Naive thymus-derived CD8-positive, alpha-beta T cell (primary cell): Measurements from ENCODE around the gene FANCM. TPM values are rescaled to one million over a fixed set of nuclear protein-coding genes. Genes with fewer than 3 reads are reported as not detected.
"Not testable (repeated sequence)": the region's sequence is repeated elsewhere in the genome, so short reads cannot be mapped to it uniquely, and the experiment has no call there.

Experiments used
- ATAC-seq, 2 donors: fragments of 150-1000 bp; cut with Tn5 transposase in 1 of 2; sonication (Bioruptor Pico), chemical (Tn5 transposase) in 1 of 2; 1 replicate in 1 of 2; 2 replicates in 1 of 2; pipeline ENCODE4 v1.10.0; 2021; ENCODE audit warnings: mild to moderate bottlenecking in 2 of 2, moderate library complexity in 2 of 2
- POLR2A ChIA-PET: fragments of 350-600 bp; sonication (Branson Sonifier 250); formaldehyde crosslinking; loops from one replicate; lab custom pipeline; 2021; ENCODE audit warnings: antibody characterized with exemption; lab: Charles Lee
- DNase-seq, 10 donors: peaks; one replicate each; pipeline versions ENCODE4 v3.0.0 to v3.0.0-alpha.2; 2020 to 2022
- H3K27ac Mint-ChIP-seq, 10 donors: one replicate each; pipeline ENCODE4 v1.8.0; 2020 to 2022; ENCODE audit warnings: mild to moderate bottlenecking in 10 of 10, mixed read lengths in 10 of 10, moderate library complexity in 4 of 10, inconsistent platforms in 1 of 10
- H3K27me3 Mint-ChIP-seq, 5 donors: one replicate each; pipeline ENCODE4 v1.8.0; 2021 to 2022; ENCODE audit warnings: mixed read lengths in 5 of 5
- H3K36me3 Mint-ChIP-seq, 3 donors: one replicate each; pipeline ENCODE4 v1.8.0; 2020 to 2022; ENCODE audit warnings: mixed read lengths in 3 of 3, mild to moderate bottlenecking in 2 of 3, inconsistent platforms in 1 of 3
- H3K4me1 Mint-ChIP-seq, 4 donors: one replicate each; pipeline ENCODE4 v1.8.0; 2021 to 2022; ENCODE audit warnings: mixed read lengths in 4 of 4
- H3K4me3 Mint-ChIP-seq, 10 donors: one replicate each; pipeline ENCODE4 v1.8.0; 2020 to 2022; ENCODE audit warnings: mild to moderate bottlenecking in 10 of 10, mixed read lengths in 10 of 10, moderate library complexity in 6 of 10, inconsistent platforms in 1 of 10
- H3K9me3 Mint-ChIP-seq, 9 donors: one replicate each; pipeline ENCODE4 v1.8.0; 2020 to 2022; ENCODE audit warnings: mixed read lengths in 9 of 9, mild to moderate bottlenecking in 3 of 9, inconsistent platforms in 1 of 9, moderate library complexity in 1 of 9
- polyA plus RNA-seq, 3 donors: library from polyadenylated mRNA; unstranded; fragments of 300-500 nt; fragmentation: Illumina TruSeq; gene quantifications; one replicate each; pipeline ENCODE4 v1.2.3, GENCODE V29; 2021
- total RNA-seq, 8 experiments: library from RNA in 2 of 8; stranded (reverse) in 2 of 8; gene quantifications; one replicate each; pipeline ENCODE4 v1.2.3 and lab custom pipeline; 2021 to 2026

FANCM gene
- total and polyA plus RNA-seq, 5 experiments from 2014 or later, result 4.4 to 11.2 (median 6.4) TPM

DNA sequence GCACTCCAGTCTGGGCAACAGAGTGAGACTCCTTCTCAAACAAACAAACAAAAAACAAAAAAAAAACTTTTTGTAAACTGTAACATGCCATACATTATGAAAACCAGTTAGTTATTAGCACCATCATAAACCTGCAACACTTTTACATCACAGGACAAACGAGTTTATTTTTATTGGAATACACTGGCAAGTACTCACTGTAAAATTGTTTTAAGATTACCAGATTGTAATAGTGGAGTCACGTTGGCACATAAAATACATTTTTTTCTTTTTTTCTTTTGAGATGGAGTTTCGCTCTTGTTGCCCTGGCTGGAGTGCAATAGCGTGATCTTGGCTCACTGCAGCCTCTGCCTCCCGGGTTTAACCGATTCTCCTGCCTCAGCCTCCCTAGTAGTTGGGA is 17.1 kb upstream of the FANCM start:
- POLR2A ChIA-PET, result no interaction called here
- peaks cover 4 to 86% (median 18%) of the 10 kb centered on the region in 3 donors for H3K36me3 Mint-ChIP-seq
- no peak overlapping the region for H3K4me3 Mint-ChIP-seq
- ATAC-seq (no peak), DNase-seq (no peak)
- H3K9me3 Mint-ChIP-seq, result no peaks in the 10 kb centered on the region
- H3K27ac Mint-ChIP-seq, result no peak overlapping the region
- H3K27me3 Mint-ChIP-seq, result no peaks in the 10 kb centered on the region
- H3K4me1 Mint-ChIP-seq, result peaks cover under 1 to 2% (median 2%) of the 10 kb centered on the region in 4 donors

DNA sequence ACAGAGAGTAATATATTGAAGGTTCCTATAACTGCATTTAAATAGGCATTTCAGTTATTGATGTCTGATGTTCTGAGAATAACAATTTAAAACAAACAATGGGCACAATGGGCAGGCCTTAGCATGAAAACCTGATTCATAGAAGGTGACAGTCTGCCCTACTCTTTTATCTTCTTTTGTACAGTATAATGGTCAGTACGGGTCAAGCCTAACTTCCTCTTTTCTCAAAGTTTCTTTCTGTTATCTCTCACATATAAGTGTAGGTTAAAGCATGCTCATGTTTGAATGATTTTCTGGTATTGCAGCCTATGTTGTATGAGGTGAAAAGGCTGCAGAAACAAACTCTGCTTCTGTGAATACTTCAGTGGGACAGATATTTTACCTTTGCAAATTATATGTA is 15.6 kb upstream of the FANCM start:
- no peak for ATAC-seq
- Mint-ChIP-seq H3K27me3 (no peaks in the 10 kb centered on the region), H3K36me3 (peaks cover 4 to 83% (median 21%) of the 10 kb centered on the region in 3 donors), H3K9me3 (no peaks in the 10 kb centered on the region), H3K4me3 (no peak overlapping the region), H3K4me1 (no peaks in the 10 kb centered on the region), H3K27ac (no peak overlapping the region)
- no peak for DNase-seq
- POLR2A ChIA-PET, result no interaction called here

DNA sequence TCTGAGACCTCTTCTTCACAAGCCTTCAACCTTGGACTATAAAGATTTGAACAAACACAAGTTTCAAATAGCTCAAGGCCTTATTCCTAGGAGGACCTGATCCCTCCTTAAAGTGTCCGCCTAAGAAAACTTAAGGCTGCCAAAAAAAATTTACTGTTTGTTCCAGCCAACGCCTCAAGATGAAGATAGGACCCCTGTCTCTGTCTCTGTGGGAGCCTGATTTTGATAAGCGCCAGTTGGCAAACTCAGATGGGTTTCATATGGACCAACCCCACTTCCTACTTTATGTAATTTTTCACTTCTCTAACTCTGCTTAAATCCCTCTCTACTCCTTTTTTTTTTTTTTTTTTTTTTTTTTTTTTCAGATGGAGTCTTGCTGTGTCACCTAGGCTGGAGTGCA is 12.5 kb upstream of the FANCM start:
- Mint-ChIP-seq H3K4me3 (no peak overlapping the region), H3K9me3 (no peaks in the 10 kb centered on the region), H3K27ac (peak overlapping the region in 1 of 10 donors; percentile 8), H3K27me3 (no peaks in the 10 kb centered on the region), H3K36me3 (peaks cover 4 to 75% (median 20%) of the 10 kb centered on the region in 3 donors), H3K4me1 (peaks cover 0 to 8% (median 4%) of the 10 kb centered on the region in 4 donors)
- POLR2A ChIA-PET, result no interaction called here
- DNase-seq (no peak), ATAC-seq (no peak)

DNA sequence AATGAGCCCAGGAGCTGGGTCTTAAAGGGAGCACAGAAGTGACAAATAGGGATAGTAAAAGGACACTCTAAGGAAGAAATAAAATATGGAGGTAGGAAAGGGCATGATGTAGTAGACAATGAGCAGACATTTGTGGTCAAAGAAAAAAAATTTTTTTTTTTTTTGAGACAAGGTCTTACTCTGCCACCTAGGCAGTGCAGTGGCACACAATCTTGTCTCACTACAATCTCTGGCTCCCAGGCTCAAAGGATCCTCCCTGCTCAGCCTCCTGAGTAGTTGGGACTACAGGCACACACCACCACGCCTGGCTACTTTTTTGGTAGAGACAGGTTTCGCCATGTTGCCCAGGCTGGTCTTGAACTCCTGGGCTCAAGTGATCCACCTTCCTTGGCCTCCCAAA is 10.0 kb upstream of the FANCM start:
- peaks cover 4 to 59% (median 16%) of the 10 kb centered on the region in 3 donors for H3K36me3 Mint-ChIP-seq
- H3K27ac Mint-ChIP-seq, result no peak overlapping the region

DNA sequence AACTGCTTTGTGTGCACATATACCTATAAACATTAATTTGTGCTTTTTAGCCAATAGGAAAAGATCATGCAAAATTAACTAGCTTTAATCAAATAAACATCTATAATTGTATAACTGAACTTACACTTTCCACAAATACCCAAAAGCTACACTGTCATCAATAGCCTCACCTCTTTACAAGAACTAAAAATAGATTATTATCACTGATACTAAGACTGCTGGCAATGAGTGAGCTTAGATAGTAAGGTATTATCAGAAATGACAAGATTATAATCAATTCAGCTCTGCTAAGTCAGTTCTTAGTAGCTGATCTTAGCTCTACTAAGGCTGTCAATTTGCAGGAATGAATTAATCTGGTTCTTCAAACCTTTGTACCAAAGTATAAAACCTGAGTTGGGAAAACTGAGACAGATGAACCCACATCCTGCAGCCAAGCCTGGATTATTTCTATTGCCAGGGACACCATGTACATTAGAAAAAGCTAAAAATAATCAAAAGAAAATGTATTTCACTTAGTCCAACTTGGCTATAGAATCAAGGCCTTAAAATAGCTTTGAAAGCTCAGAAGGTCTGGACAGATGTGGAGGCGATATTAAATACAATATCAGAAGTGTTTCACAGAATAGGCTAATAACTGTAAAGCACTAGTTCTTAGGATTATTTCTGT is 6.6 kb upstream of the FANCM start:
- Mint-ChIP-seq H3K4me3 (no peak overlapping the region), H3K27ac (no peak overlapping the region), H3K36me3 (peaks cover 0 to 32% (median 7%) of the 10 kb centered on the region in 3 donors), H3K27me3 (no peaks in the 10 kb centered on the region), H3K4me1 (peaks cover 8 to 34% (median 27%) of the 10 kb centered on the region in 4 donors), H3K9me3 (no peaks in the 10 kb centered on the region)
- ATAC-seq, result no peak
- DNase-seq, result no peak
- POLR2A ChIA-PET, result no interaction called here

More for the DNA sequence above, 10.0 kb upstream of the FANCM start:
- Mint-ChIP-seq H3K4me1 (peaks cover 3 to 11% (median 9%) of the 10 kb centered on the region in 4 donors), H3K27me3 (no peaks in the 10 kb centered on the region), H3K9me3 (no peaks in the 10 kb centered on the region), H3K4me3 (no peak overlapping the region)
- POLR2A ChIA-PET, result interaction anchor here (1.4 kb wide), 1 partner anchor 9 kb away, joined by 7 read pairs; the partner anchor contains the start of gene FKBP3
- DNase-seq (no peak), ATAC-seq (no peak)

DNA sequence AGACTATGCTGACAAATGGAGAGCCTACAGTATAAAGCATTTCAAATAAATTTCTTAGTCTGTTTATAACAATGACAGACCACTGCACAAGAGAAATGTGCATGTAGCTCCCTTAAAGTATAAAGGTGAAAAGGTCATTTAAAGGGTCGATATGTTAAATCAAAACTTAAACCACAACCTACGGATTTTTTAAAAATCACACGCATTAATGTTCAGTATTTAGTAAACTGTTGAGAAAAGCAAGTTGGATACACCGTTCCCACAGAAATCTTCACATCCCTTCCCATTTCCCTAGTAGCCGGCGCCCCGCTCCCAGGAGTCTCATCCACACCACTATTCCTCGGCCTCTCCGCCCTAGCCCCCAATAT is 2.1 kb upstream of the FANCM start:
- no peaks in the 10 kb centered on the region for H3K27me3 Mint-ChIP-seq
- peak overlapping the region; percentile 94 to 99 (median 98) for H3K27ac Mint-ChIP-seq
- H3K4me3 Mint-ChIP-seq, result peak overlapping the region; percentile 94 to 100 (median 96)
- H3K36me3 Mint-ChIP-seq, result peaks cover 0 to 5% (median 0%) of the 10 kb centered on the region in 3 donors
- ATAC-seq (no peak), DNase-seq (peak in 2 of 10 donors; percentile 3 to 13)
- no peaks in the 10 kb centered on the region for H3K9me3 Mint-ChIP-seq
- POLR2A ChIA-PET, result interaction anchor here (0.9 to 5.0 kb wide), 6 partner anchors 8 to 237 kb away, joined by 4 to 46 read pairs (median 7); partner anchors contain the start of genes KLHL28, MIS18BP1, PRPF39 and TOGARAM1
- H3K4me1 Mint-ChIP-seq, result peaks cover 20 to 62% (median 44%) of the 10 kb centered on the region in 4 donors

DNA sequence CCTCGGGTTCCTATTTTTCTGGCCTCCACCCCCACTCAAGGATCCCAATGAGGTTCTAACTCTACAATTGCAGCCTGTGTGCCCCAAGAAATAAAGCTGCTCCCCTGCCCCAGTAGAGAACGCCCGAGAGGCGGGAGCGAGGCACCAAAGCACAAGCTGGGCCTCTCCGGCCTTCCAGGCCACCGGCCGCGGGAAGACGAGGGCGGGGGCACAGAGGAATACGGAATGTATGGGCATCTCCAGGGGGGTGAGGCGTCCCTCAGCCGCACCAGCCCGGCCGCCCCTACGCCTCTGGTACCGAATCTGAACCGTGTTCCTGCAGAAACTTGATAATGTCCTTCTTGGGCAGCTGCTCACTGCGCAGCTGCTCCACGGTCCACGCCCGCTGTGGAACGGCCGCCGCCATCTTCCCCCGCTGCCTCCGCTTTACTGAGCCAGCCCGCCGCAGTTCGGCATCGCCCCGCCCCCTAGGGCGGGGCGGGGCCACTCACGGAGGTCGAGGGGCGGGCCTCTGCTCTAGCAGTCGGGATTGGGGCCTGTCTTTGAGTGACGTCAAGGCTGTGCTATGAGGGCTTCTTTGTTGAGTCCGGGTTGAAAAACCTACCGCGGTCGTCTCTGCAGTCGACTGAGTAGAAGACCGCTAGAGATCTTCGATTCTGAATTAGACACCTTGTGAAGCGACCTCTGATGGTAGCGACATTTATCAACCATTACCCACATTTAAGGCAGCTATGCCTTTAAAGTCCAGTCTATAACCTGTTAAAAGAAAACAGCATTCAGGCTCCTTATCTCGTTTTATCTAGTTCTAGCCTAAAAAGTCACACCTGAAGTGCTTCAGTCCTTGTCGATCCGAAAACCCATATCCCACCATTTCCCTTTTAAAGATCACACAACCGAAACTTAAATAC is 1.4 kb upstream of the FANCM start, which contains the start of gene FKBP3:
Gene FKBP3 (minus strand): TSS at position 431 of the 908 bp plus-strand sequence. CDS start 25 bp downstream, at position 406.
- peaks cover 23 to 63% (median 45%) of the 10 kb centered on the region in 4 donors for H3K4me1 Mint-ChIP-seq
- POLR2A ChIA-PET, result interaction anchor here (0.9 to 5.0 kb wide), 7 partner anchors 9 to 237 kb away, joined by 4 to 46 read pairs (median 7); partner anchors contain the start of genes KLHL28, MIS18BP1, PRPF39 and TOGARAM1
- peak within 1 kb of the TSS; percentile 94 to 99 (median 98) for H3K27ac Mint-ChIP-seq
- H3K4me3 Mint-ChIP-seq, result peak within 1 kb of the TSS; percentile 94 to 100 (median 96)
- H3K36me3 Mint-ChIP-seq, result peaks cover 0 to 2% (median 0%) of the 10 kb centered on the region in 3 donors
- H3K9me3 Mint-ChIP-seq, result no peaks in the 10 kb centered on the region
- DNase-seq (peak; percentile 83 to 99 (median 95)), ATAC-seq (peak; percentile 90 to 93)
- H3K27me3 Mint-ChIP-seq, result no peaks in the 10 kb centered on the region

DNA sequence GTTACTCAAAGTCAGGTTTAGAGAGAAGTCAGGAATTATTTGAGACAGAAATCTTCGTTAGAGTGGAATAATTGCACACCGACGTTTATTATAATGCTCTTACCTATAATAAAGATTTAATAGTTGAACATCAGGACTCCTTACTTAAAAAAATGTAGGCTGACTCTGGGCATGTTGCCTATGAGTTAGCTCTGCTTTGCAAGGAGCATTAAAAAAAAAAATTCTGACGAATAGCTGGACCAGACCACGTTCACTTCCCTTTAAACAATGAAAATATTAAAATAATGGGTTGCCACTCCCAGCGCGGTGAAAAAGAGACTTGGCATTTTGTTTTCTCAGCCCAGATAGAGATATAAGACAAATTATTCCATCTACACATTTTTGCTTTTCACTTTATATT is 574 bp upstream of the FANCM start:
- DNase-seq, result no peak

DNA sequence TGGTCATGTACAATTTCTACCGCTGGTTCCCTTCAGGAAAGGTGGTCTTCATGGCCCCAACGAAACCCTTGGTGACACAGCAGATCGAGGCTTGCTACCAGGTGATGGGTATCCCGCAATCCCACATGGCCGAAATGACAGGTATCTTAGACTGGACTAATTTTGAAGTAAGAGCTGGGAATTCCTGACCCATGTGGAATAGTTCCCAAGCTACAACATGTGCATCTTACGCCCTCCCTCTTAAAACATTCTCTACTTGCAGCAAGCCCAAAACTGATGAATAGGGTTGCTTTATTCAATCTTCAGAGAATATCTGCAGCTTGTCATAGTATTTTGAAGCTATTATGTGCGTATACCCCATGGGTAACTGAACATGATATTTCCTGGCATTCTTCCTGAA is 669 bp downstream of the FANCM start:
- POLR2A ChIA-PET, result interaction anchor here (1.4 to 5.0 kb wide), 2 partner anchors 116 to 175 kb away, joined by 5 to 46 read pairs; partner anchors contain the start of genes KLHL28, MIS18BP1 and TOGARAM1
- H3K4me1 Mint-ChIP-seq, result peaks cover 23 to 57% (median 45%) of the 10 kb centered on the region in 4 donors
- no peaks in the 10 kb centered on the region for H3K9me3 Mint-ChIP-seq
- H3K27me3 Mint-ChIP-seq, result no peaks in the 10 kb centered on the region
- ATAC-seq, result no peak
- no peaks in the 10 kb centered on the region for H3K36me3 Mint-ChIP-seq
- H3K27ac Mint-ChIP-seq, result peak overlapping the region; percentile 94 to 99 (median 98)
- peak in 1 of 10 donors; percentile 11 for DNase-seq
- H3K4me3 Mint-ChIP-seq, result peak overlapping the region; percentile 94 to 100 (median 96)

More for the DNA sequence above, 574 bp upstream of the FANCM start:
- no peaks in the 10 kb centered on the region for H3K9me3 Mint-ChIP-seq
- H3K36me3 Mint-ChIP-seq, result no peaks in the 10 kb centered on the region
- H3K4me1 Mint-ChIP-seq, result peaks cover 23 to 58% (median 45%) of the 10 kb centered on the region in 4 donors
- H3K4me3 Mint-ChIP-seq, result peak overlapping the region; percentile 94 to 100 (median 96)
- ATAC-seq, result no peak
- H3K27ac Mint-ChIP-seq, result peak overlapping the region; percentile 94 to 99 (median 98)
- POLR2A ChIA-PET, result interaction anchor here (1.0 to 5.0 kb wide), 6 partner anchors 10 to 238 kb away, joined by 3 to 46 read pairs (median 7); partner anchors contain the start of genes KLHL28, MIS18BP1 and TOGARAM1
- H3K27me3 Mint-ChIP-seq, result no peaks in the 10 kb centered on the region

DNA sequence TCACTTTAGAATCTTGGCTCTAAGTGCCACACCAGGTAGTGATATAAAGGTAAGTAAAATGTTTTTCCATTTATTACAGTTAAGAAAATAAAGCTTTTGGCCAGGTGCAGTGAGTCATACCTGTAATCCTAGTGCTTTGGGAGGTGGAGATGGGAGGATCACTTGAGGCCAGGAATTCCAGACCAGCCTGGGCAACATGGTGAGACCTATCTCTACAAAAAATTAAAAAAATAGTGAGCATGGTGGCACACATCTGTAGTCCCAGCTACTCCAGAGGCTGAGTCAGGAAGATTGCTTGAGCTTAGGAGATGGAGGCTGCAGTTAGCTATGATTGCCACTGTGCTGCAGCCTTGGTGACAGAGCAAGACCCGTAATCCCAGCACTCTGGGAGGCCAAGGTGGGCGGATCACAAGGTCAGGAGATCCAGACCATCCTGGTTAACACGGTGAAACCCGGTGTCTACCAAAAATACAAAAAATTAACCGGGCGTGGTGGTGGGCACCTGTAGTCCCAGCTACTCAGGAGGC is 5.0 kb downstream of the FANCM start:
- peaks cover 18 to 40% (median 35%) of the 10 kb centered on the region in 4 donors for H3K4me1 Mint-ChIP-seq

DNA sequence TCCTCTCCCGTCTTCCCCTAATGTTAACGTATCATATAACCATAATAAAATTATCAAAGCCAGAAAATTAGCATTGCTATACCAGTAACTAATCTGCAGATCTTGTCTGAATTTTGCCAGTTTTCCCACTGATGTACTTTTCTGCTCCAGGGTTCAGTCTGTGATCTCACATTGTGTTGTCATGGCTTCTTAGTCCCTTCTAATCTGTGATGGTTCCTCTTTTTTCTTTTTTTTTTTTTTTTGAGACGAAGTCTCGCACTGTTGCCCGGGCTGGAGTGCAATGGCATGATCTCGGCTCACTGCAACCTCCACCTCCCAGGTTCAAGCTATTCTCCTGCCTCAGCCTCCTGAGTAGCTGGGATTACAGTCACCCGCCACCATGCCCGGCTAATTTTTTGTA is 6.4 kb downstream of the FANCM start:
- DNase-seq, H3K9me3 Mint-ChIP-seq, H3K4me3 Mint-ChIP-seq, H3K27me3 Mint-ChIP-seq, ATAC-seq: not testable (repeated sequence)
- POLR2A ChIA-PET, result interaction anchor here (0.7 kb wide), 1 partner anchor 10 kb away, joined by 4 read pairs; no protein-coding TSS in a partner anchor
- peaks cover 17 to 30% (median 24%) of the 10 kb centered on the region in 4 donors for H3K4me1 Mint-ChIP-seq
- H3K27ac Mint-ChIP-seq, result peak overlapping the region in 1 of 10 donors; percentile 65
- peaks cover 0 to 14% (median 2%) of the 10 kb centered on the region in 3 donors for H3K36me3 Mint-ChIP-seq

More for the DNA sequence above, 5.0 kb downstream of the FANCM start:
- Mint-ChIP-seq H3K27ac (no peak overlapping the region), H3K4me3 (no peak overlapping the region), H3K9me3 (no peaks in the 10 kb centered on the region), H3K36me3 (peaks cover 0 to 14% (median 2%) of the 10 kb centered on the region in 3 donors), H3K27me3 (no peaks in the 10 kb centered on the region)
- POLR2A ChIA-PET, result no interaction called here
- DNase-seq (no peak), ATAC-seq (no peak)

DNA sequence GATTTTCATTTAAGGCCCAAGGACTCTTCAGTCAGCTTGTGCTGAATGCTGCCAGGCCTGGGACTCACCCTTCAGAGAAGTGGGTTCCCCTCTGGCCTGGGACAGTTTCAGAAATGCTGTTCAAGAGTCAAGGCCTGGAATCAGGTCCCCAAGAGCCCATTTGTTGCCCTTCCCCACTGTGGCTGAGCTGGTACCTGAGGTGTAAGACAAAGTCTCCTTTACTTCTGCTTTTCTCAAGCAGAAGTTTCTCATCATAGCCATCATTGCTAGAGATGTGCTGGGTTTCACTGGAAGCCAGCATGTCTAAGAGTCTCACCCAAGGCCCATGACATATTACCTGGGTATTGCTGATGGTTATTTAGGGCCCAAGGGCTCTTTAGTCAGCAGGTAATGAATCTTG is 8.9 kb downstream of the FANCM start:
- POLR2A ChIA-PET, result no interaction called here
- peaks cover 0 to 25% (median 2%) of the 10 kb centered on the region in 3 donors for H3K36me3 Mint-ChIP-seq
- peaks cover 3 to 18% (median 8%) of the 10 kb centered on the region in 4 donors for H3K4me1 Mint-ChIP-seq
- no peaks in the 10 kb centered on the region for H3K9me3 Mint-ChIP-seq
- no peaks in the 10 kb centered on the region for H3K27me3 Mint-ChIP-seq
- H3K4me3 Mint-ChIP-seq, result no peak overlapping the region
- ATAC-seq (no peak), DNase-seq (no peak)
- H3K27ac Mint-ChIP-seq, result no peak overlapping the region
